KOPT-K1 (cell line): ENCODE measurements around the gene DDX39A.

Experiments used
- H3K27ac ChIP-seq: fragments of 200-600 bp; sonication (generic); 2 replicates; pipeline ENCODE4 v1.5.1; 2016; ENCODE audit warnings: antibody characterized with exemption, mild to moderate bottlenecking, low read depth, low read length; ENCODE audit not compliant: poor library complexity, severe bottlenecking
- H3K36me3 ChIP-seq: fragments of 200-600 bp; sonication (generic); 2 replicates; pipeline ENCODE4 v1.5.1; 2017; ENCODE audit warnings: antibody characterized with exemption, mild to moderate bottlenecking, low read length, moderate library complexity; ENCODE audit not compliant: insufficient read depth
- H3K9me3 ChIP-seq: fragments of 200-600 bp; sonication (generic); 2 replicates; pipeline ENCODE4 v1.5.1; 2017; ENCODE audit warnings: antibody characterized with exemption, low read length, mild to moderate bottlenecking; ENCODE audit not compliant: insufficient read depth, poor library complexity, severe bottlenecking

DDX39A gene

GRCh38 chr19:14416817-14417231, 2.3 kb downstream of the DDX39A start:
- no peaks in the 10 kb centered on the region for H3K9me3 ChIP-seq
- peak overlapping the region; percentile 97 for H3K27ac ChIP-seq
- H3K36me3 ChIP-seq = peaks cover 59% of the 10 kb centered on the region

- H3K9me3 ChIP-seq = no peaks in the 10 kb centered on the region
- H3K36me3 ChIP-seq = peaks cover 76% of the 10 kb centered on the region
- H3K27ac ChIP-seq = no peak overlapping the region
Measured at GRCh38 chr19:14414926-14415690, 4.0 kb downstream of the DDX39A start.

GRCh38 chr19:14413693-14414181, 5.4 kb downstream of the DDX39A start:
- Histone ChIP-seq H3K36me3 (peaks cover 90% of the 10 kb centered on the region), H3K27ac (no peak overlapping the region), H3K9me3 (no peaks in the 10 kb centered on the region)

GRCh38 chr19:14412996-14413692, 6.0 kb downstream of the DDX39A start:
- H3K9me3 ChIP-seq = no peaks in the 10 kb centered on the region
- H3K36me3 ChIP-seq = peaks cover 96% of the 10 kb centered on the region
- no peak overlapping the region for H3K27ac ChIP-seq

- peaks cover 100% of the 10 kb centered on the region for H3K36me3 ChIP-seq
- no peaks in the 10 kb centered on the region for H3K9me3 ChIP-seq
- no peak overlapping the region for H3K27ac ChIP-seq
Measured at GRCh38 chr19:14412324-14412995, 6.7 kb downstream of the DDX39A start.

GRCh38 chr19:14411938-14412245, 7.2 kb downstream of the DDX39A start:
- H3K36me3 ChIP-seq = peaks cover 100% of the 10 kb centered on the region
- H3K9me3 ChIP-seq = no peaks in the 10 kb centered on the region
- H3K27ac ChIP-seq = no peak overlapping the region

- H3K27ac ChIP-seq = no peak overlapping the region
- peaks cover 100% of the 10 kb centered on the region for H3K36me3 ChIP-seq
- H3K9me3 ChIP-seq = no peaks in the 10 kb centered on the region
Measured at GRCh38 chr19:14411161-14411937, 7.8 kb downstream of the DDX39A start.

GRCh38 chr19:14410091-14411051, 8.8 kb downstream of the DDX39A start:
- peaks cover 99% of the 10 kb centered on the region for H3K36me3 ChIP-seq
- H3K27ac ChIP-seq = no peak overlapping the region

GRCh38 chr19:14409146-14410023, 9.8 kb downstream of the DDX39A start:
- H3K27ac ChIP-seq = no peak overlapping the region
- peaks cover 99% of the 10 kb centered on the region for H3K36me3 ChIP-seq
- H3K9me3 ChIP-seq = no peaks in the 10 kb centered on the region

More at GRCh38 chr19:14410091-14411051, 8.8 kb downstream of the DDX39A start:
- no peaks in the 10 kb centered on the region for H3K9me3 ChIP-seq

GRCh38 chr19:14408491-14409145, 10.5 kb downstream of the DDX39A start:
- H3K36me3 ChIP-seq = peaks cover 99% of the 10 kb centered on the region
- H3K27ac ChIP-seq = no peak overlapping the region
- no peaks in the 10 kb centered on the region for H3K9me3 ChIP-seq

GRCh38 chr19:14407605-14408484, 11.3 kb downstream of the DDX39A start:
- Histone ChIP-seq H3K36me3 (peaks cover 97% of the 10 kb centered on the region), H3K27ac (no peak overlapping the region), H3K9me3 (no peaks in the 10 kb centered on the region)
